Thoracic aorta (tissue), 2 donors: Measurements from ENCODE around the gene CAMK1D. TPM values are rescaled to one million over a fixed set of nuclear protein-coding genes. Genes with fewer than 3 reads are reported as not detected.

Source experiments
- ATAC-seq: fragments of 150-250 bp; one replicate; pipeline ENCODE4 v1.8.0; 2017; ENCODE audit warnings: low read depth; ENCODE audit not compliant: insufficient number of reproducible peaks, low FRiP score
- DNase-seq: peaks from one replicate; pipeline ENCODE4 v3.0.0-alpha.2; 2020; ENCODE audit warnings: low spot score
- H3K27ac ChIP-seq, 2 donors: fragments of 200-600 bp; sonication (generic); 1 replicate in 1 of 2; 2 replicates in 1 of 2; pipeline ENCODE4 v1.5.1; 2016; ENCODE audit warnings: mild to moderate bottlenecking in 2 of 2, moderate library complexity in 2 of 2
- H3K27me3 ChIP-seq: fragments of 200-600 bp; sonication (generic); replicated peaks from 2 replicates; pipeline ENCODE4 v1.6.0; 2016; ENCODE audit warnings: mild to moderate bottlenecking; ENCODE audit not compliant: insufficient read depth
- H3K36me3 ChIP-seq: fragments of 200-600 bp; sonication (generic); one replicate; pipeline ENCODE4 v1.5.1; 2016
- H3K4me1 ChIP-seq, 2 donors: fragments of 200-600 bp; sonication (generic); 1 replicate in 1 of 2; 2 replicates in 1 of 2; pipeline versions ENCODE4 v1.5.1 to v1.6.0; 2016; ENCODE audit warnings: low read depth in 2 of 2, mild to moderate bottlenecking in 1 of 2; ENCODE audit not compliant: control insufficient read depth in 1 of 2
- H3K4me3 ChIP-seq: fragments of 200-600 bp; sonication (generic); 2 replicates; pipeline ENCODE4 v1.5.1; 2016; ENCODE audit warnings: mild to moderate bottlenecking
- H3K9me3 ChIP-seq: fragments of 200-600 bp; sonication (generic); 2 replicates; pipeline ENCODE4 v1.5.1; 2016
- CTCF ChIP-seq: fragments of 200-600 bp; sonication (generic); IDR thresholded peaks from one replicate; pipeline ENCODE4 v1.5.1; 2019; ENCODE audit warnings: antibody characterized with exemption
- total RNA-seq, 2 donors: library from RNA; depleted of rRNA; stranded (reverse); fragments of >200 nt; gene quantifications; one replicate each; pipeline versions ENCODE4 v1.1.0 to v1.2.3, GENCODE V29; 2016

Gene CAMK1D
- total RNA-seq, 2 donors from 2014 or later: 8.7 to 11.2 TPM

- ATAC-seq (no peak), DNase-seq (no peak)
- H3K4me1 ChIP-seq: peaks cover 4 to 29% of the 10 kb centered on the region in 2 donors
- H3K27ac ChIP-seq: peak overlapping the region; percentile 44 to 52
- no peaks in the 10 kb centered on the region for H3K9me3 ChIP-seq
- no peak overlapping the region for H3K4me3 ChIP-seq
- H3K36me3 ChIP-seq: peaks cover 3% of the 10 kb centered on the region
- TF ChIP-seq CTCF: no peak
- H3K27me3 ChIP-seq: no peaks in the 10 kb centered on the region
Measured at GRCh38 chr10:12822893-12823170, 473.5 kb downstream of the CAMK1D start.

- Histone ChIP-seq H3K36me3 (peaks cover 3% of the 10 kb centered on the region), H3K27me3 (no peaks in the 10 kb centered on the region), H3K4me3 (no peak overlapping the region), H3K4me1 (peaks cover 4 to 29% of the 10 kb centered on the region in 2 donors), H3K27ac (peak overlapping the region; percentile 44 to 52), H3K9me3 (no peaks in the 10 kb centered on the region)
- DNase-seq: no peak
- ATAC-seq: no peak
- TF ChIP-seq CTCF: no peak
Measured at GRCh38 chr10:12823328-12823727, 474.0 kb downstream of the CAMK1D start.

- ATAC-seq: no peak
- H3K27ac ChIP-seq: no peak overlapping the region
- H3K36me3 ChIP-seq: peaks cover 3% of the 10 kb centered on the region
Measured at GRCh38 chr10:12825260-12825849, 476.0 kb downstream of the CAMK1D start.

GRCh38 chr10:12826800-12827372 is 477.5 kb downstream of the CAMK1D start:
- H3K36me3 ChIP-seq: peaks cover 3% of the 10 kb centered on the region
- no peak for TF ChIP-seq CTCF
- ATAC-seq: no peak

More at GRCh38 chr10:12825260-12825849, 476.0 kb downstream of the CAMK1D start:
- no peak for TF ChIP-seq CTCF
- Histone ChIP-seq H3K27me3 (no peaks in the 10 kb centered on the region), H3K9me3 (no peaks in the 10 kb centered on the region), H3K4me3 (no peak overlapping the region), H3K4me1 (peaks cover 4 to 29% of the 10 kb centered on the region in 2 donors)
- DNase-seq: no peak

GRCh38 chr10:12828736-12829135 is 479.4 kb downstream of the CAMK1D start:
- peaks cover 3% of the 10 kb centered on the region for H3K36me3 ChIP-seq

More at GRCh38 chr10:12826800-12827372, 477.5 kb downstream of the CAMK1D start:
- no peak overlapping the region for H3K27ac ChIP-seq
- no peaks in the 10 kb centered on the region for H3K27me3 ChIP-seq
- no peak overlapping the region for H3K4me3 ChIP-seq
- H3K9me3 ChIP-seq: no peaks in the 10 kb centered on the region
- H3K4me1 ChIP-seq: peaks cover 4 to 22% of the 10 kb centered on the region in 2 donors
- DNase-seq: no peak

More at GRCh38 chr10:12828736-12829135, 479.4 kb downstream of the CAMK1D start:
- Histone ChIP-seq H3K27me3 (no peaks in the 10 kb centered on the region), H3K9me3 (no peaks in the 10 kb centered on the region), H3K4me1 (peaks cover 0 to 4% of the 10 kb centered on the region in 2 donors), H3K27ac (no peak overlapping the region), H3K4me3 (no peak overlapping the region)
- ATAC-seq (no peak), DNase-seq (no peak)
- TF ChIP-seq CTCF: no peak
